Ishikawa (cell line): Measurements from ENCODE around the gene DUSP12.

Experiments
- EP300 ChIP-seq: IDR thresholded peaks from 2 replicates; pipeline ENCODE4 v1.6.1; 2012; ENCODE audit warnings: borderline replicate concordance
- FOXM1 ChIP-seq: IDR thresholded peaks from 2 replicates; pipeline ENCODE4 v1.6.1; 2012; ENCODE audit warnings: low read depth, borderline replicate concordance
- MAX ChIP-seq: IDR thresholded peaks from 2 replicates; pipeline ENCODE4 v1.6.1; 2012
- TAF1 ChIP-seq: IDR thresholded peaks from 2 replicates; pipeline ENCODE4 v1.6.1; 2012; ENCODE audit warnings: low read depth, mild to moderate bottlenecking
- TCF12 ChIP-seq: IDR thresholded peaks from 2 replicates; pipeline ENCODE4 v1.6.1; 2012; ENCODE audit warnings: low read depth
- ZBTB7A ChIP-seq: IDR thresholded peaks from 2 replicates; pipeline ENCODE4 v1.6.1; 2012; ENCODE audit warnings: low read depth

- TF ChIP-seq EP300 (no peak), TCF12 (no peak), MAX (no peak), FOXM1 (no peak), TAF1 (no peak), ZBTB7A (no peak)
Observed at GRCh38 chr1:161705537-161705936, 44.0 kb upstream of the DUSP12 start.
